Calu3 (cell line): ENCODE measurements around the gene KRT4. TPM values are rescaled to one million over a fixed set of nuclear protein-coding genes. Genes with fewer than 3 reads are reported as not detected.
A peak's percentile ranks its signal among the peaks of the same experiment; 100 is the strongest.

Experiments
- BruUV-seq: library from RNA; stranded (reverse); fragments of 400-500 nt; replicated peaks from 2 replicates; lab custom pipeline; 2021; lab: Mats Ljungman, UMichigan
- CTCF ChIA-PET: fragments of 300-600 bp; sonication (Branson Sonifier 250); formaldehyde crosslinking; loops from one replicate; lab custom pipeline; 2022; ENCODE audit warnings: antibody characterized with exemption; lab: Charles Lee
- DNase-seq: peaks from one replicate; pipeline ENCODE4 v3.0.0; 2022
- H3K27ac Mint-ChIP-seq: one replicate; pipeline ENCODE4 v1.8.0; 2022; ENCODE audit warnings: mixed read lengths; ENCODE audit not compliant: unreplicated experiment
- H3K27me3 Mint-ChIP-seq: one replicate; pipeline ENCODE4 v1.8.0; 2022; ENCODE audit warnings: mixed read lengths; ENCODE audit not compliant: unreplicated experiment
- H3K36me3 Mint-ChIP-seq: one replicate; pipeline ENCODE4 v1.8.0; 2022; ENCODE audit warnings: mild to moderate bottlenecking, moderate library complexity, mixed read lengths; ENCODE audit not compliant: insufficient read depth, unreplicated experiment
- H3K4me1 Mint-ChIP-seq: one replicate; pipeline ENCODE4 v1.8.0; 2022; ENCODE audit warnings: mild to moderate bottlenecking, low read depth, mixed read lengths; ENCODE audit not compliant: unreplicated experiment
- H3K4me3 Mint-ChIP-seq: one replicate; pipeline ENCODE4 v1.8.0; 2022; ENCODE audit warnings: mild to moderate bottlenecking, low read depth, moderate library complexity, mixed read lengths; ENCODE audit not compliant: unreplicated experiment
- H3K9me3 Mint-ChIP-seq: one replicate; pipeline ENCODE4 v1.8.0; 2022; ENCODE audit warnings: low read depth, mixed read lengths; ENCODE audit not compliant: unreplicated experiment
- CTCF ChIP-seq: fragments of 200-600 bp; IDR thresholded peaks from one replicate; pipeline ENCODE4 v1.8.0; 2022; ENCODE audit warnings: antibody characterized with exemption; ENCODE audit not compliant: unreplicated experiment
- intact Hi-C: fragments of 100-400 bp; cut with micrococcal nuclease; formaldehyde crosslinking; loops from one replicate; pipeline ENCODE4 v1.10.0; 2022; ENCODE audit not compliant: unreplicated experiment
- total RNA-seq: library from RNA; stranded (reverse); gene quantifications from 2 replicates; pipeline ENCODE4 v1.2.3, GENCODE V29; 2022

KRT4 gene
- total RNA-seq, 1 experiment from 2014 or later = not detected

DNA sequence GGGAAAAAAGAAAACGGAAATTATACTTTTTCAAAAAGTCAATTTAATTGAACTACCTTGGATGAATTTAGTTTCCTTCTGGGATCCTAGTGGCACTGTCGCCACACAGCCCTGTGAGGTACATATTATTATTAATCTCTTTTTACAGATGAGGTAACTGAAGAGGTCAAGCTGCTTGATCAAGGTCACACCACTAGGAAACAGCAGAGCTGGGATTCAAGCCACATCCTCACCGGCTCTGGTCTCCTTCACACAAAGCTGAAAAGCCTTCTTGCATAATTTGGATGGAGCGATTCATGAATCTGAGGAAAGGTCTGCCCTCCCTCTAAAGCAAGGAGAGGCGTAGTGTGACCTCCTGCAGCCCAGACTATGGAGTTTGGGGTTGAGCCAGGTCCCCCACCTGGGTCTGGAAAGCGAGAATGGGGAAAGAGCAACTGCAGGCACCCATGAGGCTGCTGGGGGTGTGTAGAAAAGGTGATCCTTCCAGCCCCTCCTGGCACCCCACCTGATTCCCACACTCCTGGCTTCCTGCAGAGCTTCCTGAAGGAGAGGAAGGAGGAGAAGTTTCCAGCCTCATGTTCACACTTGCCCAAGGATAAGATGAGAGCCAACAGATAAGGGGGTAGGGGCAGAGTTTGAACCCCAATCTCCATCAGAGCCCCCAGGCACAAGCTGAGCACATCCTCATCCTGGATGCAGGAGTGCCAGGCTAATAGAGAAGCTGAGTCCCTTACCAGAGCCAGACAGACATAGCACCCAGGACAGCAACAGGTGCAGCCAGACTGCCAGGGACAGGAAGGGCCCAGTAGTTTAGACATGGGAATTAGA lies 24.1 kb upstream of the KRT4 start:
- BruUV-seq = no TSS peak
- peaks cover 22% of the 10 kb centered on the region for H3K4me1 Mint-ChIP-seq
- no peaks in the 10 kb centered on the region for H3K36me3 Mint-ChIP-seq
- DNase-seq = no peak
- H3K4me3 Mint-ChIP-seq = no peak overlapping the region
- CTCF ChIA-PET = no interaction called here
- peaks cover 16% of the 10 kb centered on the region for H3K27me3 Mint-ChIP-seq
- H3K27ac Mint-ChIP-seq = no peak overlapping the region
- H3K9me3 Mint-ChIP-seq = no peaks in the 10 kb centered on the region
- intact Hi-C loops = no loop called here
- no peak for TF ChIP-seq CTCF

DNA sequence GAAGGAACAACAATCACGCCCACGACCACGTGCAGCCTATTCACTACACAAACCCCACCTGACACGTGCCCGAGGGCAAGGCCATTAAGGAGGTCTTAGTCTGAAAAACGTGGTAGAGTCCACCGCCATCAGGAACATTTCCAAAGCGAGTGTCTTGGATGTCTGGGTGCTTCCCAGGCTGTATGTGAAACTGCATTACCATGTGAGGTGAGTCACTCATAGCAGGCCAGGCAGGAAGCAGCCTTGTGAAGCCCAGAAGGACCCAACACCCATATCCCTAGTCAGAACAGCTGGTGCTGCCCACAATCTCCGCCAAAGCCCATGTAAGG lies 23.5 kb upstream of the KRT4 start:
- no TSS peak for BruUV-seq
- CTCF ChIA-PET = no interaction called here
- H3K4me3 Mint-ChIP-seq = no peak overlapping the region

GRCh38 chr12:52836491-52837412 lies 22.8 kb upstream of the KRT4 start:
- peak overlapping the region; percentile 38 for H3K27ac Mint-ChIP-seq
- CTCF ChIA-PET = no interaction called here

More for the DNA sequence above, 23.5 kb upstream of the KRT4 start:
- Mint-ChIP-seq H3K27me3 (peaks cover 16% of the 10 kb centered on the region), H3K4me1 (peaks cover 22% of the 10 kb centered on the region), H3K36me3 (no peaks in the 10 kb centered on the region), H3K27ac (peak overlapping the region; percentile 38), H3K9me3 (no peaks in the 10 kb centered on the region)
- DNase-seq = peak; percentile 23
- TF ChIP-seq CTCF = no peak
- intact Hi-C loops = no loop called here

More at GRCh38 chr12:52836491-52837412, 22.8 kb upstream of the KRT4 start:
- no peak for TF ChIP-seq CTCF
- BruUV-seq = no TSS peak
- intact Hi-C loops = no loop called here
- Mint-ChIP-seq H3K36me3 (no peaks in the 10 kb centered on the region), H3K4me3 (no peak overlapping the region), H3K9me3 (no peaks in the 10 kb centered on the region), H3K27me3 (peaks cover 16% of the 10 kb centered on the region), H3K4me1 (peaks cover 22% of the 10 kb centered on the region)
- DNase-seq = no peak
